ENCODE data around the gene ATXN2. TPM values are rescaled to one million over a fixed set of nuclear protein-coding genes. Genes with fewer than 3 reads are reported as not detected.

Gene ATXN2
- total RNA-seq, 2 experiments from 2014 or later = 21.9 to 23.7 TPM

GRCh38 chr12:111532751-111533150 lies 66.4 kb downstream of the ATXN2 start:
- ChIA-PET CTCF (no interaction called here), POLR2A (no interaction called here)
- H3K27me3 ChIP-seq (ENCODE audit: control insufficient read depth in 1 of 2, insufficient read depth in 2 of 2, low read length in 2 of 2) = no peaks in the 10 kb centered on the region
- peaks cover 46% of the 10 kb centered on the region for H3K36me3 Mint-ChIP-seq (ENCODE audit: low read depth)
- no peaks in the 10 kb centered on the region for H3K9me3 ChIP-seq (ENCODE audit: control insufficient read depth in 1 of 2, insufficient read depth in 1 of 2, low read length in 2 of 2)
- H3K36me3 ChIP-seq (ENCODE audit: insufficient read depth, low read length) = peaks cover 10% of the 10 kb centered on the region
- no peak overlapping the region for H3K27ac Mint-ChIP-seq
- DNase-seq (no peak), ATAC-seq (ENCODE audit: poor library complexity) (no peak)
- H3K4me3 ChIP-seq (ENCODE audit: low read length) = no peak overlapping the region
- TF ChIP-seq CTCF (IDR thresholded peaks at IDR 0.05) = no peak
- no peaks in the 10 kb centered on the region for H3K4me1 Mint-ChIP-seq (ENCODE audit: low read depth)
- H3K27me3 Mint-ChIP-seq = no peaks in the 10 kb centered on the region
- H3K9me3 Mint-ChIP-seq = no peaks in the 10 kb centered on the region
- H3K4me3 Mint-ChIP-seq = no peak overlapping the region
- intact Hi-C loops (cut with DNase I, micrococcal nuclease) = no loop called here
- H3K27ac ChIP-seq (ENCODE audit: low read depth in 1 of 2, low read length in 2 of 2) = no peak overlapping the region
- H3K4me1 ChIP-seq (ENCODE audit: insufficient read depth, low read length) = no peaks in the 10 kb centered on the region

DNA sequence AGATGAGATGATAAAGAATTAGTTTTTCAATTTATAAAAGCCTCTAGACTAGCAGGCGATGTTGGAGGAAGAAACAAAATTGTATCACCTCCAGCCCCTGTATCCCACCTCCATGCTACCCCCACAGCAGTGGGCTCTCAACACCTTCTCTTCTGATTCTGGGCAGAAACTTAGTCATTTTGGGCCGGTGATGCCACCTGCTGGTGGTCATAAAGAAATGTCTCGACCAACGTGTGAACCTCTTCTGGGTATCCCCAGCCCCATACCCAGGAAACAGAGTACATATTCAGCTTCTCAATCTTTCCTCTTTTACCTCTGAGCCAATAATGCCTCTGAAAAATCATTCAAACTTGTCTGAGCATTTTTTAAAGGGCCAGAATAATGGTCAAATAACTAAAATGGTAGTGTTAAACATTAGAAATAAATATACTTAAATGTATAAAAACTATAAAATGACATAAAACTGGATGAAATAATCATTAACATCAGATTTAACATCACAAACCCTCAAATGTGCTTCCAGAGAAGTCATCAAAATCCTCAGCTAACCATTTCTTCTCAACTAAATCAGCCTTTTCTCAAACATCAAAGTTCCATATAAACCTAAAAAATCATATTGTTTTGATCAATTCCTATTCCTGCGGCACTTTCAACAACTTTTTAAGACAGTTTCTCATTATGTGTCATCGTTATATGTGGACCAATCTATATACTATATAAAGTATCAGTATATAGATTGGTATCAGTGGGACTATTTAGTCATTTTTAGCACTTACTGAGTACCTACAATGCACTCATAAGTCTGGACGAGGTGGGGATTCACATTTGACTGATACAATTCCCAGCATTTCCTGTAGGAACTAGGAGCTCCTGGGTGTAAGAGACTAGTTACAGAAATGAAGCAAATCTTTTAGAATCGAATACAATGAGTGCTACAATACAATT lies 69.4 kb downstream of the ATXN2 start:
- H3K9me3 ChIP-seq (ENCODE audit: control insufficient read depth in 1 of 2, insufficient read depth in 1 of 2, low read length in 2 of 2) = no peaks in the 10 kb centered on the region
- Mint-ChIP-seq H3K27ac (no peak overlapping the region), H3K9me3 (no peaks in the 10 kb centered on the region), H3K4me1 (ENCODE audit: low read depth) (no peaks in the 10 kb centered on the region), H3K36me3 (ENCODE audit: low read depth) (peaks cover 53% of the 10 kb centered on the region), H3K27me3 (no peaks in the 10 kb centered on the region), H3K4me3 (no peak overlapping the region)
- peak; percentile 61 for ATAC-seq (ENCODE audit: poor library complexity)
- H3K27ac ChIP-seq (ENCODE audit: low read depth in 1 of 2, low read length in 2 of 2) = no peak overlapping the region
- DNase-seq = peak; percentile 32 to 82 (median 46)
- no peaks in the 10 kb centered on the region for H3K4me1 ChIP-seq (ENCODE audit: insufficient read depth, low read length)
- H3K4me3 ChIP-seq (ENCODE audit: low read length) = no peak overlapping the region
- ChIA-PET CTCF (interaction anchor here (0.6 to 1.7 kb wide), 8 partner anchors 17 to 1835 kb away, joined by 3 to 10 read pairs (median 3); no protein-coding TSS in a partner anchor), POLR2A (interaction anchor here (0.7 to 1.9 kb wide), 2 partner anchors 14 to 133 kb away, joined by 3 to 5 read pairs; no protein-coding TSS in a partner anchor)
- peak; percentile 89 for TF ChIP-seq CTCF (IDR thresholded peaks at IDR 0.05)
- no peaks in the 10 kb centered on the region for H3K27me3 ChIP-seq (ENCODE audit: control insufficient read depth in 1 of 2, insufficient read depth in 2 of 2, low read length in 2 of 2)
- peaks cover 26% of the 10 kb centered on the region for H3K36me3 ChIP-seq (ENCODE audit: insufficient read depth, low read length)
- intact Hi-C loops (cut with DNase I, micrococcal nuclease) = loop anchor here (1.0 to 5.0 kb wide), 4 partner anchors 78 to 199 kb away; no protein-coding TSS in a partner anchor

DNA sequence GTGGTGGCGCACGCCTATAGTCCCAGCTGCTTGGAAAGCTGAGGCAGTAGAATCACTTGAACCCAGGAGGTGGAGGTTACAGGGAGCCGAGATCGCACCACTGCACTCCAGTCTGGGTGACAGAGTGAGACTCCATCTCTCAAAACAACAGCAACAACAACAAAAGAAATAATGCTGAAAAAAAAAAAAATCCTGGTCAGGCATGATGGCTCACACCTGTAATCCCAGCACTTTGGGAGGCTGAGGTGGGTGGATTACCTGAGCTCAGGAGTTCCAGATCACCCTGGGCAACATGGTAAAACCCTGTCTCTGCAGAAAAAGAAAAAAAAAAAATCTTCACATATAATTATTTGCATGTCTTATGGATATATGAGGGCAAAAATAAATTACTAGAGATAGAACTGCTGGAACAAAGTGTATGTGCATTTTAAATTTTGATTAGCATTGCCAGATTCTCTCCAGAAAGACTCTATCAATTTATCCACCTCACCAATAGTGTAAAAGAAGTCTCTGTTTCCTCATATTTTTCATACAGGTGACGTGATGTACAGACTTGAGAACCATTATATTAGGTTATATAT lies 75.4 kb downstream of the ATXN2 start:
- no peak overlapping the region for H3K27ac ChIP-seq (ENCODE audit: low read depth in 1 of 2, low read length in 2 of 2)
- POLR2A ChIA-PET = no interaction called here
- Mint-ChIP-seq H3K27ac (no peak overlapping the region), H3K4me1 (ENCODE audit: low read depth) (no peaks in the 10 kb centered on the region), H3K27me3 (no peaks in the 10 kb centered on the region), H3K36me3 (ENCODE audit: low read depth) (peaks cover 43% of the 10 kb centered on the region), H3K4me3 (no peak overlapping the region), H3K9me3 (no peaks in the 10 kb centered on the region)
- no peaks in the 10 kb centered on the region for H3K4me1 ChIP-seq (ENCODE audit: insufficient read depth, low read length)
- intact Hi-C loops (cut with DNase I, micrococcal nuclease) = no loop called here
- CTCF ChIA-PET = interaction anchor here (0.6 to 1.2 kb wide), 3 partner anchors 12 to 704 kb away, joined by 3 to 5 read pairs (median 3); no protein-coding TSS in a partner anchor
- H3K36me3 ChIP-seq (ENCODE audit: insufficient read depth, low read length) = peaks cover 56% of the 10 kb centered on the region
- no peak overlapping the region for H3K4me3 ChIP-seq (ENCODE audit: low read length)
- H3K9me3 ChIP-seq (ENCODE audit: control insufficient read depth in 1 of 2, insufficient read depth in 1 of 2, low read length in 2 of 2) = no peaks in the 10 kb centered on the region
- no peak for ATAC-seq (ENCODE audit: poor library complexity)
- DNase-seq = no peak
- no peak for TF ChIP-seq CTCF (IDR thresholded peaks at IDR 0.05)
- H3K27me3 ChIP-seq (ENCODE audit: control insufficient read depth in 1 of 2, insufficient read depth in 2 of 2, low read length in 2 of 2) = no peaks in the 10 kb centered on the region

Data from CD4-positive, alpha-beta T cell (primary cell).